Mesodermal cell (in vitro differentiated cells): ENCODE data around the gene STX7.

Source experiments
- H3K27ac ChIP-seq: 2 replicates; pipeline ENCODE4 v1.7.0; 2013; ENCODE audit warnings: mild to moderate bottlenecking, low read depth, low read length, moderate library complexity; ENCODE audit not compliant: severe bottlenecking
- H3K36me3 ChIP-seq: 2 replicates; pipeline ENCODE4 v1.7.1; 2013; ENCODE audit warnings: mild to moderate bottlenecking, low read length, moderate library complexity; ENCODE audit not compliant: control insufficient read depth, insufficient read depth
- H3K4me1 ChIP-seq: one replicate; pipeline ENCODE4 v1.7.1; 2013; ENCODE audit warnings: mild to moderate bottlenecking, low read length; ENCODE audit not compliant: insufficient read depth, control insufficient read depth, poor library complexity, severe bottlenecking
- H3K4me3 ChIP-seq: 2 replicates; pipeline ENCODE4 v1.7.0; 2013; ENCODE audit warnings: low read length, control low read depth, mild to moderate bottlenecking; ENCODE audit not compliant: insufficient read depth, poor library complexity, severe bottlenecking; ENCODE audit errors: extremely low read depth
- H3K9me3 ChIP-seq: 2 replicates; pipeline ENCODE4 v1.7.1; 2013; ENCODE audit warnings: mild to moderate bottlenecking, low read length, moderate library complexity; ENCODE audit not compliant: control insufficient read depth
- WGBS, 2 experiments: methylation state at CpG; one replicate each; pipeline ENCODE4 v1.1.5; 2013; ENCODE audit warnings: missing lambda C conversion rate in 2 of 2; ENCODE audit not compliant: insufficient coverage in 2 of 2; 5-methylcytosine and 5-hydroxymethylcytosine counted together

The STX7 gene

GRCh38 chr6:132506869-132507808, 5.8 kb downstream of the STX7 start:
- Histone ChIP-seq H3K9me3 (no peaks in the 10 kb centered on the region), H3K4me1 (peaks cover 5% of the 10 kb centered on the region), H3K4me3 (no peak overlapping the region), H3K27ac (no peak overlapping the region), H3K36me3 (peaks cover 20% of the 10 kb centered on the region)
- WGBS, 2 experiments = 89 to 93% methylated on average over 3 of the region's 5 CpGs

GRCh38 chr6:132506461-132506860, 6.5 kb downstream of the STX7 start:
- Histone ChIP-seq H3K27ac (no peak overlapping the region), H3K4me3 (no peak overlapping the region), H3K9me3 (no peaks in the 10 kb centered on the region), H3K36me3 (peaks cover 27% of the 10 kb centered on the region), H3K4me1 (peaks cover 5% of the 10 kb centered on the region)
- no CpG with 5 or more reads among the region's 2 CpGs for WGBS, 2 experiments

- no peak overlapping the region for H3K4me3 ChIP-seq
- WGBS, 2 experiments = 100% methylated on average over 1 of the region's 1 CpG; no CpG with 5 or more reads in 1 of the 2 experiments
- peaks cover 39% of the 10 kb centered on the region for H3K36me3 ChIP-seq
- no peak overlapping the region for H3K27ac ChIP-seq
- H3K9me3 ChIP-seq = no peaks in the 10 kb centered on the region
- peaks cover 5% of the 10 kb centered on the region for H3K4me1 ChIP-seq
These were observed 7.8 kb downstream of the STX7 start for GRCh38 chr6:132505158-132505557.

GRCh38 chr6:132504757-132505156, 8.2 kb downstream of the STX7 start:
- Histone ChIP-seq H3K9me3 (no peaks in the 10 kb centered on the region), H3K27ac (no peak overlapping the region), H3K36me3 (peaks cover 39% of the 10 kb centered on the region), H3K4me1 (peaks cover 5% of the 10 kb centered on the region), H3K4me3 (no peak overlapping the region)
- 87 to 89% methylated on average over 2 to 3 of the region's 5 CpGs for WGBS, 2 experiments

DNA sequence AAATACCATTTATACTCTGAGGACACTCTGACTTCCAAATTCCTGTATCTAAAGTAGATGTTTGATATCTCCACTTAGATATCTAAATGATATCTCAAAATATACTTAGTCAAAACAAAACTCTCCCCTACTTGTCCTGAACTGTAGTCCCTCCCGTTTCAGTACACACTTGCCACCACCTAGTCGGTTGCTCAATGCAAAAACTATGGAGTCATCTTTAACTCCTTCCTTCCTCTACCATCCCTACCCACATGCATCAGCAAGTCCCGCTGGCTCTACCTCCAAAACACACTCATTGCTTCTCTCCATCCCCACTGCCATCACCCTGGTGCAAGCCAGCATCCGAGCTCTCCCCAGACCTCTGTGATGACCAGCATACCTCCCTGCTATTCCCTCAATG, 13.2 kb downstream of the STX7 start:
- Histone ChIP-seq H3K4me3 (no peak overlapping the region), H3K4me1 (no peaks in the 10 kb centered on the region)
- WGBS, 2 experiments = 87 to 89% methylated on average over 3 to 4 of the region's 4 CpGs

DNA sequence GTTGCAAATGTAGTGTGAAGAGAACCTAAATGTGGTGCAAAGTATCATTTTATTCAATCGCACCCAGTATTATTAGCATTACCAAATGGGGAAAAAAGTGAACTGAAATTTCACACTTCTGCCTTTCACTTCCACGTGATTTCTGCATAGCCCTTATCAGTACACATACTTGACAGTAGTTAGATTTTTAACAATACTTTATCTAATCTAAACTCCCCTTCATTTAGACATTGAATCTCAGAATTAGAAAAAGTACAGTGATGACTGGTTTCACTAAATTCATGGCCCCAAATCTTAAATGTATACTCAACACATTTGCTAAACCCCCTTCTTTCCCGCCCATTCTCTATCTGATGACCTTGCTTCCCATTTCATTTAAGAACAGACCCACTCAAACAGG, 14.3 kb downstream of the STX7 start:
- peaks cover 49% of the 10 kb centered on the region for H3K36me3 ChIP-seq
- H3K4me1 ChIP-seq = no peaks in the 10 kb centered on the region
- no peak overlapping the region for H3K27ac ChIP-seq
- no peak overlapping the region for H3K4me3 ChIP-seq
- 88 to 100% methylated on average over 1 to 3 of the region's 3 CpGs for WGBS, 2 experiments
- no peaks in the 10 kb centered on the region for H3K9me3 ChIP-seq

More for the DNA sequence above, 13.2 kb downstream of the STX7 start:
- no peaks in the 10 kb centered on the region for H3K9me3 ChIP-seq
- H3K27ac ChIP-seq = no peak overlapping the region
- peaks cover 46% of the 10 kb centered on the region for H3K36me3 ChIP-seq

DNA sequence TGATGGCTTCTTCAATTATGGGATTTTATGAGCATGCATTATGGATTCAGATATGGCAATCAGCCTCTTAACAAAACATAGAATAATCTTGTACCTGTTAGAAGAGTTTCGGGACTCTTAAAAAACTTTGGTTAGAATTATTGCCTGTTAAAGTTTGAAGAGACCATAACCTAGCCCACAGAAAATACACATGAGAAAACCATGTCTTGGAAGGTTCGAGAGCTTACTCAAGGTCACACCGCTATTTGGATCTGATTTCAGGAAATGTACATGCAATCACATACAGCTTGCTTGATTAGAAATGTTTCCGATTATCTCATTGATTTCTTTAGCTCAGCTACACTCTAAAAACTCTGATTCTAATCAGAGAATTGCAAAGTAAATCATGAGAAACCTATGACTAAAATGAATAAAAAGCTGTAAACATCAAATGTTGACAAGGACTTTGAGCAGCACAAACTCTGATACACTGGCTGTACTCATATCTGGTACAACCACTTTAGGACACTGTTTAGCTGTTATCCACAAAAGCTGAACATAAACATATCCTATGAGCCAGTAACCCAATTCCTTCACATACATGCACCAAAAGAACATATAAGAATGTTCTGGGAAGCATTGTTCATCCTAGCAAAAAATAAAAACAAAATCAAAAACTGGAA, 16.3 kb downstream of the STX7 start:
- Histone ChIP-seq H3K4me3 (no peak overlapping the region), H3K27ac (no peak overlapping the region), H3K36me3 (peaks cover 40% of the 10 kb centered on the region), H3K9me3 (no peaks in the 10 kb centered on the region), H3K4me1 (no peaks in the 10 kb centered on the region)
- WGBS, 2 experiments = 0% methylated on average over 1 of the region's 4 CpGs; no CpG with 5 or more reads in 1 of the 2 experiments

- no peak overlapping the region for H3K27ac ChIP-seq
- WGBS, 2 experiments = 100% methylated on average over 1 of the region's 2 CpGs; no CpG with 5 or more reads in 1 of the 2 experiments
- no peaks in the 10 kb centered on the region for H3K9me3 ChIP-seq
- peaks cover 30% of the 10 kb centered on the region for H3K36me3 ChIP-seq
- no peaks in the 10 kb centered on the region for H3K4me1 ChIP-seq
- H3K4me3 ChIP-seq = no peak overlapping the region
These were observed 17.3 kb downstream of the STX7 start for GRCh38 chr6:132495604-132496079.

- Histone ChIP-seq H3K36me3 (peaks cover 26% of the 10 kb centered on the region), H3K27ac (no peak overlapping the region), H3K9me3 (no peaks in the 10 kb centered on the region), H3K4me1 (no peaks in the 10 kb centered on the region), H3K4me3 (no peak overlapping the region)
- 100% methylated on average over 2 of the region's 2 CpGs; no CpG with 5 or more reads in 1 of the 2 experiments for WGBS, 2 experiments
These were observed 18.0 kb downstream of the STX7 start for GRCh38 chr6:132494954-132495353.

DNA sequence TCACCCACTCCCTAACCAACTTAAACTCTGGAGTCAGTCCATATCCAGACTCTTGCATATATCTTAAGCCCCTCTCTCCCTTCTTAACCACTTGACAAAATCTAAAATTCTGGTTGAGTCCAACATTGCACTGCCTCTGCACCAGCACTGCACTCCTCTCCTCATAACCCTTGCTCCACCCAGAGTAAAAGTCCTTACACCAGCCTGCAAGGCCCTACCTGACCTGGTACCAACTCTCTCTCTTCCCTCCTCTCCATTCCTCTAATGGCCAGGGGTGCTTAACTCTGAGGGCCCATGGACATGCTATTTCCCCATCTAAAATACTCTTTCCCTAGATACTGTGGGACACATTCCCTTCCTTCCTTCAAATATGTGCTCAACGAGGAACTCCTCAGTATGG, 21.0 kb downstream of the STX7 start:
- Histone ChIP-seq H3K36me3 (peaks cover 21% of the 10 kb centered on the region), H3K4me3 (no peak overlapping the region), H3K27ac (no peak overlapping the region), H3K4me1 (no peaks in the 10 kb centered on the region), H3K9me3 (no peaks in the 10 kb centered on the region)
- 83 to 100% methylated on average over 1 of the region's 1 CpG for WGBS, 2 experiments
